HG03520 (cell line): ENCODE measurements around the gene CSMD2.

ENCODE experiments used
- ATAC-seq: cut with Tn5 transposase; IDR thresholded peaks from one replicate; pipeline ENCODE4 v1.9.1; 2021; ENCODE audit warnings: mild to moderate bottlenecking, moderate library complexity; ENCODE audit not compliant: unreplicated experiment

Gene CSMD2

GRCh38 chr1:33725037-33725436, 440.0 kb downstream of the CSMD2 start:
- no peak for ATAC-seq

- ATAC-seq, result no peak
Measured at GRCh38 chr1:33724348-33724747, 440.7 kb downstream of the CSMD2 start.

GRCh38 chr1:33723251-33723650, 441.8 kb downstream of the CSMD2 start:
- no peak for ATAC-seq

GRCh38 chr1:33721301-33721815, 443.7 kb downstream of the CSMD2 start:
- no peak for ATAC-seq

GRCh38 chr1:33719771-33720670, 445.0 kb downstream of the CSMD2 start:
- no peak for ATAC-seq

GRCh38 chr1:33719326-33719725, 445.7 kb downstream of the CSMD2 start:
- no peak for ATAC-seq

GRCh38 chr1:33718186-33718585, 446.8 kb downstream of the CSMD2 start:
- ATAC-seq, result no peak

- no peak for ATAC-seq
Measured at GRCh38 chr1:33716976-33717688, 447.9 kb downstream of the CSMD2 start.

- ATAC-seq, result no peak
Measured at GRCh38 chr1:33715195-33715811, 449.7 kb downstream of the CSMD2 start.

- no peak for ATAC-seq
Measured at GRCh38 chr1:33714421-33714820, 450.6 kb downstream of the CSMD2 start.

- no peak for ATAC-seq
Measured at GRCh38 chr1:33713058-33713877, 451.8 kb downstream of the CSMD2 start.

- no peak for ATAC-seq
Measured at GRCh38 chr1:33712186-33712585, 452.8 kb downstream of the CSMD2 start.

- no peak for ATAC-seq
Measured at GRCh38 chr1:33711511-33711910, 453.5 kb downstream of the CSMD2 start.

- no peak for ATAC-seq
Measured at GRCh38 chr1:33710967-33711366, 454.1 kb downstream of the CSMD2 start.

- ATAC-seq, result no peak
Measured at GRCh38 chr1:33709783-33710718, 455.0 kb downstream of the CSMD2 start.

GRCh38 chr1:33709174-33709782, 455.8 kb downstream of the CSMD2 start:
- no peak for ATAC-seq

- no peak for ATAC-seq
Measured at GRCh38 chr1:33706634-33707255, 458.3 kb downstream of the CSMD2 start.

GRCh38 chr1:33703464-33703863, 461.6 kb downstream of the CSMD2 start:
- no peak for ATAC-seq
